Mesothelial cell of epicardium (in vitro differentiated cells): Measurements from ENCODE around the gene ALOX5AP. TPM values are rescaled to one million over a fixed set of nuclear protein-coding genes. Genes with fewer than 3 reads are reported as not detected.

Experiments
- DNase-seq, 2 experiments: peaks; one replicate each; pipeline ENCODE4 v3.0.0; 2021; ENCODE audit warnings: low spot score in 2 of 2; ENCODE audit not compliant: unreplicated experiment in 2 of 2
- H3K27ac Mint-ChIP-seq: 2 replicates; pipeline ENCODE4 v1.8.0; 2021; ENCODE audit warnings: mixed read lengths
- H3K27me3 Mint-ChIP-seq: 2 replicates; pipeline ENCODE4 v1.8.0; 2021; ENCODE audit warnings: low read depth, mixed read lengths
- H3K36me3 Mint-ChIP-seq: 2 replicates; pipeline ENCODE4 v1.8.0; 2021; ENCODE audit warnings: mixed read lengths
- H3K4me1 Mint-ChIP-seq: 2 replicates; pipeline ENCODE4 v1.8.0; 2021; ENCODE audit warnings: mixed read lengths
- H3K4me3 Mint-ChIP-seq: 2 replicates; pipeline ENCODE4 v1.8.0; 2021; ENCODE audit warnings: mild to moderate bottlenecking, moderate library complexity, mixed read lengths
- H3K9me3 Mint-ChIP-seq: 2 replicates; pipeline ENCODE4 v1.8.0; 2021; ENCODE audit warnings: mixed read lengths
- total RNA-seq: library from RNA; stranded (reverse); gene quantifications from 3 replicates; pipeline ENCODE4 v1.2.1, GENCODE V29; 2021
- TF ChIP-seq, protein P1 (sequence below): fragments of 200-600 bp; sonication (generic); IDR thresholded peaks from one replicate; pipeline ENCODE4 v1.5.0; 2021; ENCODE audit warnings: antibody characterized with exemption; ENCODE audit not compliant: unreplicated experiment

ALOX5AP gene
- total RNA-seq, 1 donor from 2014 or later, result 0.25 TPM

DNA sequence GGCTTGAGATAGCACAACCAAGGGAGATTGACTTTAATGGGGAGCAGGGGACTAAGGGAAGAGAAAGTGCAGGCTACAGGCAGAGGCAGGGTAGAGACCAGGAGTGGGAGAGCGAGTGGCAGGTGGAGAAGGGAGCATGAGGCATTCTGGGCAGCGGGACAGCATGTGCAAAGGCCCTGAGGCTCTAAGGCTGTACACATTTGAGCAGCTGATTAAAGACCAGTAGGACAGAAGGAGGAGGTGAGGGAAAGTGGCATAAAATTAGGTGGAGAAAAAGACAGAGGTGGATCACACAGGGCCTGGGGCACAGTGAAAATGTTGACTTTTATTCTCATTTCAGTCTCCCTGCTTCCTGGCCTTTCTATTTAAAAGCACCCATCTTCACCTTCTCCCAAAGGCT is 74.4 kb downstream of the ALOX5AP start:
- no peaks in the 10 kb centered on the region for H3K27me3 Mint-ChIP-seq
- H3K9me3 Mint-ChIP-seq, result peaks cover 4% of the 10 kb centered on the region
- peaks cover 21% of the 10 kb centered on the region for H3K4me1 Mint-ChIP-seq
- no peak for DNase-seq
- TF ChIP-seq, protein P1, sequence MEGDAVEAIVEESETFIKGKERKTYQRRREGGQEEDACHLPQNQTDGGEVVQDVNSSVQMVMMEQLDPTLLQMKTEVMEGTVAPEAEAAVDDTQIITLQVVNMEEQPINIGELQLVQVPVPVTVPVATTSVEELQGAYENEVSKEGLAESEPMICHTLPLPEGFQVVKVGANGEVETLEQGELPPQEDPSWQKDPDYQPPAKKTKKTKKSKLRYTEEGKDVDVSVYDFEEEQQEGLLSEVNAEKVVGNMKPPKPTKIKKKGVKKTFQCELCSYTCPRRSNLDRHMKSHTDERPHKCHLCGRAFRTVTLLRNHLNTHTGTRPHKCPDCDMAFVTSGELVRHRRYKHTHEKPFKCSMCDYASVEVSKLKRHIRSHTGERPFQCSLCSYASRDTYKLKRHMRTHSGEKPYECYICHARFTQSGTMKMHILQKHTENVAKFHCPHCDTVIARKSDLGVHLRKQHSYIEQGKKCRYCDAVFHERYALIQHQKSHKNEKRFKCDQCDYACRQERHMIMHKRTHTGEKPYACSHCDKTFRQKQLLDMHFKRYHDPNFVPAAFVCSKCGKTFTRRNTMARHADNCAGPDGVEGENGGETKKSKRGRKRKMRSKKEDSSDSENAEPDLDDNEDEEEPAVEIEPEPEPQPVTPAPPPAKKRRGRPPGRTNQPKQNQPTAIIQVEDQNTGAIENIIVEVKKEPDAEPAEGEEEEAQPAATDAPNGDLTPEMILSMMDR, result no peak
- no peak overlapping the region for H3K4me3 Mint-ChIP-seq
- H3K36me3 Mint-ChIP-seq, result no peaks in the 10 kb centered on the region
- H3K27ac Mint-ChIP-seq, result peak overlapping the region; percentile 37

DNA sequence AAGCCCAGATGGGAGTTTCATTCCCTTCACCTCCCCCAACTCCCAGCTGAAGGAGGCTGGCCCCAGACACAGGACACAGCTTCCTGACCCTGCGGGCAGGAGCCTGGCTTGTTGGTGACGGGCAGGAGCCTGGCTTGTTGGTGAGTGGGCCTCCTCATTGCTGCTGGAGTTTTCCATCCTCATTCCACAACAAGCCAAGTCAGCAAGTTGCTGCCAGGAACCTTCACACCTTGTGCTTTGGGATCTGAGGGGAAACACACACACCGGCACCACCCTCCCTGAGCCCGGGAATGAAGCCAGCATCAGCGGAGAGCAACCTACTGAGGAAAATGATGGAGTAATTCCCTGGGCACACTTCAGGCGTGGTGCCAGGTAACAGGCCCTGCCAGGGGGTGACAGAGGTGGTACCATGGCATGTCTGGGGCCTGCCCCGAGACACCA is 74.9 kb downstream of the ALOX5AP start:
- Mint-ChIP-seq H3K36me3 (no peaks in the 10 kb centered on the region), H3K4me1 (peaks cover 18% of the 10 kb centered on the region), H3K27me3 (no peaks in the 10 kb centered on the region), H3K9me3 (peaks cover 4% of the 10 kb centered on the region), H3K27ac (peak overlapping the region; percentile 37), H3K4me3 (no peak overlapping the region)
- DNase-seq, result no peak
- TF ChIP-seq, protein P1, result no peak

DNA sequence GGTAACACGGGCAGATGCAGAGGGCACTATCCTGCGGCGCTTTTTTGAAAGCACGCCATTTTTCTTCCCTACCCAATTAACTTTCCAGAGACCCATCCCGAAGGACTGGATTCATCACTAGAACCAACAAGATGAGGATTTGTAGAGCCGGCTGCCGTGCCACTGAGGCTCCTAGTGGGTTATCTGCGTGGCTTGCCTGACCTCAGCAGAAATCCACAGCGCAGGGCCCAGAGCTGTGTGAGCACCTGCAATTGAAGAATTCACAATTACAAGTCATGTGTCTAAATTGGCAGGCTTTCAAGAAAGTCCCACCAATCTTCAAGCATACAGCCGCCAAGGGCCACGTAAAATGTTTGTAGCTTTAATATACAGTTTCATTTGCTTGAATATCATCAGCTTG is 75.5 kb downstream of the ALOX5AP start:
- Mint-ChIP-seq H3K4me3 (no peak overlapping the region), H3K4me1 (peaks cover 13% of the 10 kb centered on the region), H3K27ac (no peak overlapping the region), H3K36me3 (no peaks in the 10 kb centered on the region), H3K27me3 (no peaks in the 10 kb centered on the region), H3K9me3 (peaks cover 4% of the 10 kb centered on the region)
- DNase-seq, result no peak
- TF ChIP-seq, protein P1, result no peak

Other genes with a start within 250 kb of the ALOX5AP start
- 21.4 to 23.1 TPM (median 21.7 TPM) in 3 replicates for gene USPL1, start 117.6 kb upstream of the ALOX5AP start, total RNA-seq
- 7.5 to 7.9 TPM (median 7.7 TPM) in 3 replicates for gene MEDAG, start 170.7 kb downstream of the ALOX5AP start, total RNA-seq
- not detected in 3 replicates for gene TEX26, start 197.1 kb downstream of the ALOX5AP start, total RNA-seq